HG03342 (cell line): ENCODE results near the gene KCNA4.
"Not testable (repeated sequence)": the region's sequence is repeated elsewhere in the genome, so short reads cannot be mapped to it uniquely, and the experiment has no call there.

Experiments
- ATAC-seq: cut with Tn5 transposase; IDR thresholded peaks from one replicate; pipeline ENCODE4 v1.9.1; 2021; ENCODE audit warnings: mild to moderate bottlenecking, moderate library complexity; ENCODE audit not compliant: unreplicated experiment

Gene KCNA4

GRCh38 chr11:30016588-30017363, at the start of gene KCNA4:
Gene KCNA4, minus strand, starts transcription at chr11:30017030. Its CDS starts 4,352 bp downstream, at chr11:30012678.
- ATAC-seq = no peak

DNA sequence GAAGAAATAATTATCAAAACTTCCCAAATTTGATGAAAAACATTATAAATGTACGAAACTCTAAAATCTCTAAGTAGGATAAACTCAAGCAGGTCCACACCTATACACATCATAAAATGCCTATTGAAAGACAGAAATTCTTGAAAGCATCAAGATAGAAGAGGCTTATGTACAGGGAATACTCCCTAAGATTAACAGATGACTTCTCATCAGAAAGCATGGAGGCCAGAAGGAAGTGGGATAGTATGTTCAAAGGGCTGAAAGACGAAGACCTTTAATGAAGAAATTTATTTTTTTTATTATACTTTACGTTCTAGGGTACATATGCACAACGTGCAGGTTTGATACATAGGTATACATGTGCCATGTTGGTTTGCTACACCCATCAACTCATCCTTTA, 45.3 kb upstream of the KCNA4 start:
- no peak for ATAC-seq

GRCh38 chr11:30059172-30059815, 42.5 kb upstream of the KCNA4 start:
- no peak for ATAC-seq

DNA sequence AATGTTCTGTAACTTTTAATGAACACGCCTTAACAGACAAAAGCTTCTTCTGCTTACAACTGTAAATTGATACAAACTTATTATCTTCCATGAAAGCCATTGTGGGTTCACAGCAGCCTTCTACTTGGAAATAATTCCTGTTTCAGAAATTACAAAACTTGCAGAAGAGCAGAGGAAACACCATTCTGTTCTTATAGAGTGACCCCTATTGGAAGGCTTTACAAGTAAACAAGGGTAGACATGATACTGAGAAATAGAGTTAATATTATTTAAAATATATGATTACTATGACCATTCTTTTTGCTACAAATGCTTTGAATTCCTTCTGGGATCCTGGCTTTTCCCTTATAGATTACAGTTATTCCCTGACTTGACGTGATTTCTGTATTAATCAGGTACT, 32.4 kb upstream of the KCNA4 start:
- no peak for ATAC-seq

DNA sequence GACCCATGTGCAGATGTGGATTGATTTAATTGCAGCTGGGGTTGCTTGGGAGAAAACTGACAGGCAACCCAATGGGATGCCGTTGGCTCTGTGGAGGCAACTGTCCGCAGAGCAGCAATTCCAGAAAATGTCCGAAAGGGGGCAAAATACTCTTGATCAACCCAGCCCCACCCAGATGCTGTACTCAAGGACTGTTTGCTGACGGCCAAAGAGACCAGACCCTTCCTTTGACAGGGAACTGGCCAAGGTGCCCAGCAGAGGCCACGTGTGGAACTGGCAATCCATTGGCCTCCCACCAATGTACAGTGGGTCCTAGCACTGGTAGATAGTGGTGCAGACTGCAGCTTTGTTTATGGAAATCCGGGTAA, 29.7 kb upstream of the KCNA4 start:
- ATAC-seq = no peak

DNA sequence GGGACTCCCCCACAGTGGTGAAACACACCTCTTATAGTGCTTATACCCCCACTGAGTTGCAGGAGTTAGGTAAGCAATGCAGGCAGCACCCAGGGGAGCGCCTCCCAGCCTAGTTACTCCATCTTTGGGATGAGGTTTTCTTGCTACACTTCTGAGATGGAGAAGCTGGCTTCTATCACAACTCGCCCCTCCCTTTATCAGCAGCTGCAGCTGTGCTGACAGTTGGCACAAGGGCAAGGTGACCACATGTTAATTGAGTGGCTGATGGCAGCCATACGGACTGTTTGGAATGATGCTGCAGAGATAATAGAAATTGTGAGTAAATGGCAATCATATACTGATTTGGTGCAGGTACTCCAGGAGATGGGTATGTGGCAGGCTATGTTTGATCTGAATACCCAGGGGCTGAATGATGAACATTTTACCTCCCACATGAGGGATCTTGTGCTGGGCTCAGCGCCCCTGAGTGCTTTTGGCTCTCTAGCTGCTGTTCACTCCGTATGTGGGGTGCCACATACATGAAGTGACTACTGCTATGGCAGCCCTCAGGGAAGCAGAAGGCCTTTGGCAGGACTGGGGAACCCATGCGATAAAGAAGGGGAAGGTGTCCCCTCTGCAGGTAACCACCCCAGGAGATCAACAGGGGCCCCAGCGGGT, 29.2 kb upstream of the KCNA4 start:
- ATAC-seq = no peak

GRCh38 chr11:30045144-30045543, 28.3 kb upstream of the KCNA4 start:
- ATAC-seq = no peak

- ATAC-seq = no peak
These were observed 24.3 kb upstream of the KCNA4 start for GRCh38 chr11:30041171-30041570.

- not testable (repeated sequence) for ATAC-seq
These were observed 17.9 kb upstream of the KCNA4 start for GRCh38 chr11:30034746-30035145.

GRCh38 chr11:30034166-30034565, 17.3 kb upstream of the KCNA4 start:
- ATAC-seq = not testable (repeated sequence)

DNA sequence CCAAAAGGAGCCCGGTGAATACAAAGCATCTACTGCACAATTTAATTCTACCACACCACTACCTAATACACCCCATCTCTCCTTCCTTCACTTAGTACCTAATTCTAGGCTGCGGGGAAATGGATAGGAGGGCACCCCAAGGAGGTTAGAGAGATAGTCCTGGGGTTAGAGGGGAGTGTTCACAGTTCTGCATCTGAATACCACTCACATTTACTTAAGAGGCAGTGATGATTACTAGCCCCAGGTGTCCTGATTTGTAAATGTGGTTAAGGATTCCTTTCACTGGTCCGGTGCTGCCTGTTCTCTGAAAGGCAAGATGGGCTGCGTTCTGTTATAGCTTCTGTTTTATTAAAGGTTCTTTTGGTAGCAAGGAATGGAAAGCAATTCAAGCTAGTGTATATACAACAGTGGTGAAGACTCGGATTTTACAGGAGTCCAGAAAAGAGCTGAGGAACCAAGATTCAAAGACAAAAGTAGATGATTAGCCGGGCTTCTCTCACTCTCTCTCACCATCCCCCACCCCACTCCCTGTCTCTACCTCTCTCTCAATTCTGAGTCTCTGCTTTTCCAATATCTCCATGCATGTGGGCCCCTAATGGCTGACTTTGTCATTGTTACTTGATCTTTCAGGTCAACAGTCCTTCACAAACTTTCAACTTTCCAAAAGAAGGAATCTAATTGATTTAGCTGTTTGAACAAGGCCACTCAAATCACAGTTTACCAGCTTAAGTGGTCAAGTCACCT, 8.7 kb upstream of the KCNA4 start:
- ATAC-seq = no peak

DNA sequence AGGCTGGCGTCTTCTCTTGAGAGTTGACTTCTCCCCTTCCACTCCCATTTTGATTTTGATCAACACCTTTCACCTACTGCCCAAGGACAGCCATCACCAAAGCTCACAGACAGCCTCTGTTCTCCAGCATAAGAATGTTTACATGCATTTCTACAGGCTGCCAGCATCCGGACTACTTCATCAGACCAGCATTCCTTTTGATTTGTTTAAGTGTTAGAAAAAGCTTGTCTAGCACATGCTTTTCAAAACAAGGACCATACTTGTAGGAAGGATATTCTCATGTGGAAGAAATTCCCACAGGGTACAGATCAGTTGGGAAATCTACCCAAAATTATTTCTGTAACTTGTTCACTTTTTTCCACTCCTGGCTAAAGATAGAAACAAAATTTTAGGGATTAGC, 6.2 kb upstream of the KCNA4 start:
- no peak for ATAC-seq

DNA sequence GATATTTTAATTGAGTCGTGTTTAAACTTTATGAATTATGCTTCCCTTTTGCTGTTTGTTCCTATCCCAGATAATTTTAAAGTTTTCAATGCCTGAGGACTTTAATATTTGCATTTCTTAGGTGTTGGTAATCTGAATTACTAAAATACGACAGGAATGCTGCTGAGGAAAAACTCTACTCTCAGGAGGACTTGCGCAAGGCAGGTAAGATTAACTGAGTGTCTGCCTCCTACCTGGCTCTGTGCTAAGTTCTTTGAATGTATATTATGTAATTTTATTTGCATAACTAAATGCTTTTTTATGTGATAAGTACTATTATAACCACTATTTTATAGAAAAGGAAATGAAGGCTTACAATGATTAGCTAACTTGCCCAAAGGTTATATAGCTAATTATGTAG, 2.7 kb upstream of the KCNA4 start:
- ATAC-seq = no peak

- ATAC-seq = no peak
These were observed 1.7 kb upstream of the KCNA4 start for GRCh38 chr11:30018495-30018894.

DNA sequence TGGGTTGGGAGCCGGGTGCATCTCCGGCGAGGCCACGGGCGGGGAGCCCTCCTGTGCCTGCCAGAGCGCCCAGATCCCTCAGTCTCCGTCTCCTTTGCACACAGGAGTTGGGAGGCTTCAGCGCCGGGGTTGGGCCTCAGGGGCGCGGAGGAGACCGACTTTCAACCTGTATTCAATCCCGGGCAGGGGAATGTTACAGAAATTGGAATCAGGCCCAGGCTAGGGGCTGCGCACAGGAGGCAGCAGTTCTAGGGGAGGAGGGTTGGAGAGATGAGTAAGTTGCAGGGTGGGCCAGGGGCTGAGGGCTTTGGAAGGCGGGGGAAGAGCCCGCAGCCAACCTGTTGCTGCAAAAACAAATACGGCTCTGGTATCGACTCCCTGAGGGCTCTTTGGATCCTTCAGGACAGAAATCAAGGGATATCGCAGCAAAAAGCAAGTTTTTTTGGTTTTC, 640 bp upstream of the KCNA4 start:
- ATAC-seq = no peak

- ATAC-seq = no peak
These were observed 961 bp downstream of the KCNA4 start for GRCh38 chr11:30015725-30016412.

DNA sequence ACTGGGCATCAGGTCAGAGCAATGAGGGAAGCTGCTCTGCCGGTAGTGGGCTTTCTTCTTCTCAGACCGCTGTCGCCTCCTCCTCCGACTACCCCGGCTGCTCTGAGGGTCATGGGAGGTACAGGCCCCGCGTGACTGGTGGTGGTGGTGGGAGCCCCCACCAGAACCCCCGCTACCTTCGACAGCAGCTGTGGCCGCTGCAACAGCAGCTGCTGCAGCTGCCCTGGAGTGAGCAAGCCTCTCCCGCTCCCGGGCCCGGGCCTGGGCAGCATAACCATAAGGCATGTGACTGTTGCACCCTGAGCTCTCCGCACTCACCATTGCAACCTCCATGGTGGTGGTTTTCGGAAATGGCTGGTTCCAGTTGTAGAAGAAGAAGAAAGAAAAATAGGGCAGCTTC, 4.5 kb downstream of the KCNA4 start:
- no peak for ATAC-seq

DNA sequence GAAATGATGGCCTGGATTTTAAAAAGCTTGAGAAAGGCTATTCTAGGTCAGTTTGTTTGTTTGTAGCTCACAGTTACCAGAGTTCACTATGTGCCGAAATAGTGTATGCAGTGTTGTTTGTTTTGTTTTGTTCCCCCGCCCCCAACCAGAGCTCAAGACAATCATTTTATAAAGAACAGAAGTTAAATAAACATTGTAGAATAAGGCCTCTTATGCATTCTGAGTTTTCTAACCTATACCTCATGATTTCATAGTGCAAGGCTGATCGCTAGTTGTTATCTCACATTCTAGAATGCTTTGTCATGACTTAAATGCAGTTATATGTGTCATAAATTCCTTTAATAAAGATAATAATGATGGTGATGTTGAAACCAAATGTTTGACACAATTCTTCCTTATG, 7.8 kb downstream of the KCNA4 start:
- ATAC-seq = no peak

DNA sequence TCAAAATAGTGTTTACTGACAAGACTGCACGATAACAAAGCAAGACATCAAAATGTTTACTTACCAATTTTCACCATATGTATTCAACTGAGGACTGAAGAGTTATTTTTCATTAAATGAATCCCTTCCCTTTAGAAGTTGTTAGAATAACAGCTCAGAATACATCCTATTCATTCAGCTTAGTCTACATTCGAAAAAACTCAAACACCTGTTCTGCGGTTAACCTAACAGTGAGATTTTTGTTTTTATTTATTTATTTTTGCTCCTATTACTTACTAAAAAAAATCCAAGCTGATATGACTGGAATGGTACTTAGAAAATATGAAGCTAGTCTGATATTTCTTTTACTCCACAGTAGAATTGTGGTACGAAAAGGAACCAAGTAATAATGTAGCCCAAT, 10.0 kb downstream of the KCNA4 start:
- ATAC-seq = no peak

DNA sequence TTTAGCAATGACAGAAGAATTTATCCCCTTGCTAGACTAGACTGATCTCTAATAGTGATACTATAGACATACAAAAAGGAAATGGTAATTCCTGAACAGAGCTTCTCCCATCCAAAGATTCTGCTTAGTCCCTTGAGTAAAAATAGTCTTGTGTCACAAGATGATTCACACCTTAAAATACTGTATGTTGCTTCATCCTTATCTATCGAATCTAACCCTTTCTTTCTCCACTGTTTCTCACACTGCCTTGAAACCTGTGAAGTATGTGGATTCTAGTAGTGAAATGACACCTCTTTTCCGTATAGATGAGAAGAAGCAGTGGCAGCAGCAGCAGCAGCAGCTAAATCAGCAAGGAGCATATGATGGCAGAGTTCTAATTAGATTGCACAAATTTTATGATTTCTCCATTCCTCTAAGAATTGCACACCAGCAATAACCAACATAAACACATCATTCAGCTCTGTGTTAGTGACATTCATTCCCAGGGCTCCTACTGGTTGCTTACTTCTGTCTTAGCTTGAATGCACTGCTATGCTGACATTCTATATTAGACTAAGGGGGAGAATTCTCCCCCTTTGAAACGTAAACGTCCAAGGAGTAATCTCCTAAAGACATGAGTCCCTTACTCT, 14.6 kb downstream of the KCNA4 start:
- ATAC-seq = no peak
